Measurements from ENCODE around the gene MSH4.

The MSH4 gene

DNA sequence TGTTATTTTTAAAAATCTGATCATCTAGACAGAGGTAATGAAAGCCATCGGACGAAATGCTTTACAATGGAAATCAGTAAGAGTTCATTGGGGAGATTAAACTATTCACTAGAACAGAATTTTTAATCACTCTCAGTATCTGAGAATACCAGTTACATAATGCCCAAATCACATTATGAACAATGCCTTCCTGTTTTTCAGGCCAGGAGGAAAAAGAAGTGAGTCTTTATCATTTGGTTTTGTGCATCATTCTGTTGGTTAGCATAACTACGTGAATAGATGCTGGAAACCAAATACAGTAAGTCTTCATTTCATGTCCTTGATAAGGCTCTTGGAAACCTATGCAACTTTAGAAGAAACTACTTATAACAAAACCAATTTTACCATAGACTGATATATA, 153.5 kb downstream of the MSH4 start:
- no peak for DNase-seq

DNA sequence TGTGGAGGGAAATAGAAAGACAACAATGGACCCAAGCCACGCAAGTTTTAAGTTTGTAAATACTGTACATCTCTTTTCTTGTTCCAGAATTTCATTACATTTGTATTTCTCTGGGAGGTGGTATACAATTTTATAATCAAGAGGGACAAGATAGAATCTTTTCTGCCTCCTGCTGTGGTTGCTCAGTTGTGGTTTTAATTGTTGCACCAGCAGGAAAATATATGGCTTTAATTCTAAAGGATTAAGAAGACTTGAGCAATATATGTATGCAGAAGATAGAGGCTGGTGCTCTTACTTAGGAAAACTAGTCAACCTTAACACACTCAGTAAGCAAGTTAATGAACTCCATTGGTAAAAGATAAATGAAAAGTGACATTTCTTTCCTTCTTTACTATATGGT, 155.3 kb downstream of the MSH4 start:
- no peak for DNase-seq

GRCh38 chr1:75953461-75953860, 156.8 kb downstream of the MSH4 start:
- DNase-seq = no peak

GRCh38 chr1:75954586-75954985, 157.9 kb downstream of the MSH4 start:
- DNase-seq = no peak

Measured in midbrain (tissue), 1 donor.